Measurements from ENCODE around the gene PCED1A.

Gene PCED1A

GRCh38 chr20:2798095-2798805 is 42.2 kb downstream of the PCED1A start:
- H2AFZ ChIP-seq = no peak overlapping the region
- H3K27ac ChIP-seq = no peak overlapping the region
- no peak overlapping the region for H3K4me3 ChIP-seq (ENCODE audit: low read depth, low read length)
- no peak overlapping the region for H3K9ac ChIP-seq
- H3K4me2 ChIP-seq (ENCODE audit: low read length) = no peak overlapping the region
- no peaks in the 10 kb centered on the region for H3K9me3 ChIP-seq (ENCODE audit: control insufficient read depth, low read length)
- H3K36me3 ChIP-seq (ENCODE audit: control insufficient read depth, insufficient read depth, low read length) = no peaks in the 10 kb centered on the region
- H3K79me2 ChIP-seq = no peaks in the 10 kb centered on the region
- peaks cover 6% of the 10 kb centered on the region for H3K27me3 ChIP-seq (ENCODE audit: control insufficient read depth, insufficient read depth, low read length)
- no peak for TF ChIP-seq CTCF (IDR thresholded peaks at IDR 0.05)
- H3K4me1 ChIP-seq = no peaks in the 10 kb centered on the region

- Histone ChIP-seq H3K27ac (no peak overlapping the region), H3K4me3 (ENCODE audit: low read depth, low read length) (no peak overlapping the region), H3K4me2 (ENCODE audit: low read length) (no peak overlapping the region), H3K36me3 (ENCODE audit: control insufficient read depth, insufficient read depth, low read length) (no peaks in the 10 kb centered on the region), H2AFZ (no peak overlapping the region), H3K27me3 (ENCODE audit: control insufficient read depth, insufficient read depth, low read length) (peaks cover 6% of the 10 kb centered on the region), H3K79me2 (no peaks in the 10 kb centered on the region), H3K9me3 (ENCODE audit: control insufficient read depth, low read length) (no peaks in the 10 kb centered on the region), H3K9ac (no peak overlapping the region), H3K4me1 (no peaks in the 10 kb centered on the region)
- no peak for TF ChIP-seq CTCF (IDR thresholded peaks at IDR 0.05)
Measured at GRCh38 chr20:2797136-2797983, 43.1 kb downstream of the PCED1A start.

GRCh38 chr20:2796011-2796660 is 44.3 kb downstream of the PCED1A start:
- Histone ChIP-seq H3K36me3 (ENCODE audit: control insufficient read depth, insufficient read depth, low read length) (no peaks in the 10 kb centered on the region), H3K9me3 (ENCODE audit: control insufficient read depth, low read length) (no peaks in the 10 kb centered on the region), H3K4me3 (ENCODE audit: low read depth, low read length) (no peak overlapping the region), H3K4me2 (ENCODE audit: low read length) (no peak overlapping the region), H2AFZ (no peak overlapping the region), H3K9ac (no peak overlapping the region), H3K79me2 (no peaks in the 10 kb centered on the region), H3K27me3 (ENCODE audit: control insufficient read depth, insufficient read depth, low read length) (peaks cover 5% of the 10 kb centered on the region), H3K27ac (no peak overlapping the region), H3K4me1 (no peaks in the 10 kb centered on the region)
- TF ChIP-seq CTCF (IDR thresholded peaks at IDR 0.05) = no peak

GRCh38 chr20:2795451-2795850 is 45.0 kb downstream of the PCED1A start:
- TF ChIP-seq CTCF (IDR thresholded peaks at IDR 0.05) = no peak
- no peaks in the 10 kb centered on the region for H3K79me2 ChIP-seq
- no peak overlapping the region for H3K4me3 ChIP-seq (ENCODE audit: low read depth, low read length)
- H3K9me3 ChIP-seq (ENCODE audit: control insufficient read depth, low read length) = no peaks in the 10 kb centered on the region
- H3K9ac ChIP-seq = no peak overlapping the region
- no peak overlapping the region for H3K27ac ChIP-seq
- H3K36me3 ChIP-seq (ENCODE audit: control insufficient read depth, insufficient read depth, low read length) = no peaks in the 10 kb centered on the region
- no peak overlapping the region for H2AFZ ChIP-seq
- no peaks in the 10 kb centered on the region for H3K27me3 ChIP-seq (ENCODE audit: control insufficient read depth, insufficient read depth, low read length)
- H3K4me2 ChIP-seq (ENCODE audit: low read length) = no peak overlapping the region
- H3K4me1 ChIP-seq = no peaks in the 10 kb centered on the region
